Activated T-cell treated with anti-CD3 and anti-CD28 coated beads for 48 hours (primary cell): ENCODE results near the gene LRP1B.

Source experiments
- DNase-seq: peaks from one replicate; pipeline ENCODE4 v3.0.0-alpha.2; 2020; ENCODE audit warnings: low read depth

LRP1B gene

GRCh38 chr2:142040556-142040955, 90.3 kb downstream of the LRP1B start:
- DNase-seq = no peak

DNA sequence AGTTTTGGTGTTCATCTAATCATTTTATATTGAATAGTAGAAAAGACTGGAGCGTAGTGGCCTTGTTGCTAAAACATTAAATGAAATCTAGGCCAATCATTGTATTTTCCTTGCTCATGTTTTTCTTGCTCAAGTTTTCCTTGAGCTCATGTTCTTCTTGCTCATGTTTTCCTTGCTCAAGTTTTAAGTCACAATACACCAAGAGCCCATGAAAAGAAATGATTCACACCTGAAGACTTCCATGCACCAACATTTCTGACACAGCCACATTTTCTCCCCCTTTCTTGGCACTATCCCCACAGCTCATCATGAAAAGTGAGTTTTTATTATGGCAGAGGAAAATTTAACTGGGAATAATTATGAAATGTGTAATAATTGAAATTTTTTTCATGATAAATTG, 92.0 kb downstream of the LRP1B start:
- no peak for DNase-seq

- DNase-seq = no peak
These were observed 93.1 kb downstream of the LRP1B start for GRCh38 chr2:142037744-142038143.

DNA sequence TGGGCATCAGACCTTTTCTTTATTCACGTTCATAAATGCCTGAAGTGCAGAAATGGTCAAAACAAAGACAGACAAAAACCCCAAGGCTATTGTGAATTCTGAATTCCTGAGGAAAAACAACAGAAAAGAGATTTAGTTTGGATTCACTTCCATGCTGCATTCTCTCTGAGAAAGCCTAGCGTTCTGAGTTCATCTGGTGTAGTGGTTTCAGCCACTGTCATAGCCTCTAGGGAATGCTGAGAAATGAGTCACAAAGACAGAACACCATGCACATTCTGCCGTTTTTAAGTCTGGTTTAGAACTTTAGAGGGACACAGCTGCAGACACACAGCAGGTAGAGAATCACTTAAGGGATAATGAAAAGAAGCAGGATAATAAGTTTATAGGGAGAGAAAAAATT, 93.8 kb downstream of the LRP1B start:
- DNase-seq = no peak

DNA sequence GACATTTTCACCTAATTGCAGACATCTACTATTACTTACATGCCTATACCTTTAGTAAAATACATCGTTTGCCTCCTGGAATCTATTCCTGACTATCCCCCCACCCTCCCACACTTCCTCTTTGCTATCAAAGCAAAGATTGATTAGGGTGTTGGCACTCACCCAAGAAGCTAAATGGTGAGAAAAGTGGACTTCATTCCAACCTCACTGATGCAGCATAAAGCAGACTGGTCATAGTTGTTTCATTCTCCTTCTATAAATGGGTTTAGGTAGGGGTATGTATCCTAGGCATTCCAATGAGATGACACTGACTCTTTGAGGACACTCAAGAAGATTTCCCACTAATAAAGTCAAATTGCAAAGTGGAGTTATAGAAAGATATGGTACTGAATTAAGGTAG, 97.4 kb downstream of the LRP1B start:
- no peak for DNase-seq

- no peak for DNase-seq
These were observed 99.2 kb downstream of the LRP1B start for GRCh38 chr2:142031656-142032055.

GRCh38 chr2:142030735-142031134, 100.1 kb downstream of the LRP1B start:
- DNase-seq = no peak

DNA sequence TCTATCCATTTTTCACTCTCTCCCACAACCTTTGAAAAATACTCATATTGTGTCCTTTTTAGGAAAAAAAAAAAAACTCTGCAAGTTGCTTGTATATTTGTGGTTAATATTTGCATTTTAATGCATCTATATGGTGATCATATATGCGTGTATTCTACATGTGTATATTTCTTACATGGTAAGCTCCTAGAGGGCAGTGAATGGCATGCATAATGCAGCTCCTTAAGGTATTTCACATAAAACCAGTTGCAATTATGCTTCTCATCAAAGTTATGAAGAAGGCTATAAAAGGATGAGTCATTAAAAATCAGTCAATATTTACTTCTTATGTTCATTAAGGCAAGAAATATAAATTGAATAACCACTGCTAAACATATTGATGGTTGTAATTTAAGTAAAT, 100.8 kb downstream of the LRP1B start:
- no peak for DNase-seq

GRCh38 chr2:142025394-142025793, 105.4 kb downstream of the LRP1B start:
- no peak for DNase-seq

GRCh38 chr2:142020368-142020767, 110.4 kb downstream of the LRP1B start:
- DNase-seq = no peak

DNA sequence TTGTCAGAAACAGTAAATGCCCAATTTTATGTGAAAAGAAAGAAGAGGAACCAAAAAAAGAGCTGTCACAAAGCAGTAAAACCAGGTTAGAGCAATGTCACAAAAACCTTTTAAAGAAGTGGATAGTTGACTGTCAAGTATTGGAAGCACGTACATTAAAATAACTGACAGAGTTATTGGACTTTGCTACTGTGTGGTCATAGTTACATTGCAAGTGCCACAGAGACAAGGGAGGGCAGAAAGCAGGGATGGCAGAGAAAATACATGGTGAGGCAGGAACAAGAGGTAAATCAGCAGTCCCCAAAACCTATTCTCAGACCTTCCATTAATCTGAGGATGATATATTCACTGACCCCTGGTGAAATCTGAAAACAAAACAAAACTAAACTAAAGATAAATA, 116.3 kb downstream of the LRP1B start:
- no peak for DNase-seq

DNA sequence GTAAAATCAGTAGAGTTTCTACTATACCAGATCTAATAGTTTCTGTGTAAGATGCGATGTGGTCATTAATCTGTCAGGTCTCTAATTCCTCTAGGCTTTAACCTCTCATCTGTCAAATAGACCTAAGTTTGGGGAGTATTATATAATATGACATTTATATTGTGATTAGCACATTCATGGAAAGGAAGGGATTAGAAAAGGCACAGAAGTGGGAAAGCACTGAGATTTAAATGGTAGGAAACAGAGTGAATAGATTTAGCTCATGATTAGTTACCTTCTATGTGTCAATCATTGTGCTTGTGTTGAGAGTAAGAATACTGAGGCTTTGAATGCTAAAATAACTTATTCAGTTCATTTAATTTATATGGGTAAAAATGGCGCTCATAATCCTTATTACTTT, 118.0 kb downstream of the LRP1B start:
- no peak for DNase-seq

DNA sequence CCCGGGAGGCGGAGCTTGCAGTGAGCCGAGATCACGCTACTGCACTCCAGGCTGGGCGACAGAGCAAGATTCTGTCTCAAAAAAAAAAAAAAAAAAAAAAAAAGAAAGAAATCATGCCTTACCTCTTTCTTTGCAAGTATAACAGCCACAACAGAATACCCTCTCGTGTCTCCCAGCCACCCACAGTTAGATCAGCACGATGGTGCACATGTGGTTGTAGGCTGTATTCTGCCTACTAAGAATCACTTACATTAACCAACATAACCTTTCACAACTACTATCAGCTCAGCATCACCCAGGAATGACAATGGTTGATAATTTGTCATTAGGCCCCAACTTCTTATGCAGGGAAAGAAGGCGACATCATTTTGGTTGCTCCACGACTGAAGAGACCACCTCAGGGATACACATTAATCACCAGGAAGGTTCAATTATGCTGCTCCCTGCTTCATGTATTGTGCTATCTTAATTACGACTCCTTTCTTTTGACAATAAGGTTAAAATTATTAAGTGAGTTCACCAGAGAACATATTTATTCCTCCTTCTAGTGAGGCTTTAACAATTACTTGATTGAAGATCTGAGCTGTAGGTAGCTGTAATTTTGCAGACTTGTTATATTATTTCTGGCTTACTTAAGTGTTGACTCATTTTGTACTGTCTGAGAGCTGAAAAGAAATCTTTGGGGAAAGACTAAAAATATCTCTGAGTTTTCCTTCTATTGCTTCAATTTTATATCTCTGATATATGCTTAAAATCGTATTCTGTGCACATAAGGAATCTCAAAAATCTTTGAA, 120.1 kb downstream of the LRP1B start:
- DNase-seq = no peak

DNA sequence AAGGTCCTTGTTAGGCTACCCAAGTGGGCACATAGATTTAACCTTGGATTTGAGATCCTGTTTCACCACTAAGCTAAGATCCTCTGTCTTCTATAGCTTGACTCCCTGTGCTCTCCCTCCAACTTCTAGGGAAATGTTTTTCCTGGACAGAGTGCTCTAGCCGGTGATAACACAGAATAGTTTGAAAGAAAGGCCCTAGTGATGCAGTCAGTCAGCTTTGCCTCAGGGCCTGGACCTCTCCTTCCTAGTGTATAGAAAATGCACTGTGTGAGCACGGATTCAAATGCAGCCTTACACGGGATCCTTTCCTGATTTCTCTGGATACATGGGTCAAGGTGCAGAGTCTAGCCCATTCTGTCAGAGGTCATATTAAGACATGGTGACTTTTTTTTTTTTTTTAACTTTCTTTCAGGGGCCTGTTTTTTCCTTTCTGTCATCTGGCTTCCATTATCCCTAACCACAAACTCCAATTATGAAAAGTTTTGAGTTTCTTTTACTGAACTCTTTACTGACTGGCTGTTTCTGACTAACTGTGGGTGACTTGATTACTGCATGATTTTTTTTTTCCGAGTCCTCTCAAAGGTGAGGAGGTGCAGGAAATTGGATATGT, 122.6 kb downstream of the LRP1B start:
- no peak for DNase-seq

DNA sequence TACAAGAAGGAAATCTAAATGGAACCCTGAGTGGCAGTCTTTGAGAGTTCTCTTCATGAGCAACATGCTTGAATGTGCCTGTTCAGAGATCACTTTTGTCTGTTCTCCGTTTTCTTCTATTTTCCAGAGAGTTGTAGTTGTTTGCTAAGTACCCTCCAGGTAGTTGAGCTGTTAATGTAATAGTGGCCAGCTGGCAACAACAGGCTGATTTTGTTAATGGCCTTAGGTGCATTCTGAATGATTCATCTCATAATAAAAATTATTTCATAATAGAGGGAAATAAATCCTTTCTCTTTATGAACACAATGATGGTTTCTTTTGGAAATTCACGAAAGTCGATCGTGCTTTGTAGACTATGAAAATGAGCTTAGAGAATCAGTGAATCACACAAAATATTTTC, 136.8 kb downstream of the LRP1B start:
- DNase-seq = no peak

GRCh38 chr2:141992695-141993094, 138.1 kb downstream of the LRP1B start:
- no peak for DNase-seq

DNA sequence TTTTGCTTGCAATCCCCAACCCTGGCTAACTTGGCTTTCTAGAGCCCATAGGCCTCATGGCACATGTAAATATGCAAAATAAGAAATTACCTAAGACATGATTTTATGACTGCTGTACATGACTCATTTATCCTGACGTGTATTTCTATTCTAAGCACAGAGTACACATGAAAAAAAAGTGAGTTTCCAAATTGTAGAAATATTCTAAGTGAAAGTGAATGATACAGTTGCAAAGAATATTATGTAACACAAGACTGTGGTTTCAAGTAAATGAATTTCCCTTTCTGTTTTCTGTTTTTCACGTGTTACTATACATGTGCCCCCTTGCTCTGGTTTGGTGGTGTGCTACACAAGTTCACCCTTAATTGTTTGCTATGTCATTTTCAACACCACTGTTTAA, 162.4 kb downstream of the LRP1B start:
- DNase-seq = no peak

- no peak for DNase-seq
These were observed 162.8 kb downstream of the LRP1B start for GRCh38 chr2:141967980-141968379.

DNA sequence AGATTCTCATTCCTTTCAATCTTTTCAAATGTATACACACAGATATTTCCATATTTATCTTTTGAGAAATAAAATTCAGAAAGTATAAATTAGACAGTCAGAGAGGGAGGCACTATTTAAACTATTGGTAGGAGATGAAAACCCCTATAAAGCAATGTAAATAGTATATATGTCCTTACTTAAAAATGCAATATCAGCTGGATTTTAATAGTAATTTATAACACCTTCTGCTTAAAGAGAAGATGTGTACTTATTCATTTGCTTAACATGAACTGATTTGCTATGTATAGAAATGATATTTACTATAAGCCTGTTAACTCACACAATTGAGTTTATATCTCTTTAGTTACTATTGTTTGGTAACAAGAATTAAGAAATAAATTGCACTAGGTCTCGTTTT, 163.3 kb downstream of the LRP1B start:
- no peak for DNase-seq

DNA sequence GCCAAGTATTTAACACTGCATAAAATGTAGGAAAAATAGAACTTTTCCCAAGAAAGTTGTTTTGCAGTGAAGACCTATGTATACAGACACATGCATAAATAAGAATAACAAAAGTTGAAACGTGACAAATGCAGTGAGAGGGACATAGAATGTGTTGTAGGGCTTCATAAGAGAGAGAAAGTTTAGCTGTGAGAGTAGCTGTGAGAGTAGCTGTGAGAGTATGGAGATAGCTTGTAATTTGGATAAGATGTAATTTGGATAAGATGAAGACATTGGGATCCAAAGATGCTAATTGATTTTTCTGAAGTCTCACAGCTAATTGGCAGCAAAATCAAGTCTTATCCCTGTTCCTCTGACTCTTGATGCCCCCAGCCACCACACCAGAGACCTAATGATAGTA, 170.9 kb downstream of the LRP1B start:
- no peak for DNase-seq

GRCh38 chr2:141959016-141959415, 171.8 kb downstream of the LRP1B start:
- no peak for DNase-seq

GRCh38 chr2:141957827-141958450, 172.9 kb downstream of the LRP1B start:
- no peak for DNase-seq

DNA sequence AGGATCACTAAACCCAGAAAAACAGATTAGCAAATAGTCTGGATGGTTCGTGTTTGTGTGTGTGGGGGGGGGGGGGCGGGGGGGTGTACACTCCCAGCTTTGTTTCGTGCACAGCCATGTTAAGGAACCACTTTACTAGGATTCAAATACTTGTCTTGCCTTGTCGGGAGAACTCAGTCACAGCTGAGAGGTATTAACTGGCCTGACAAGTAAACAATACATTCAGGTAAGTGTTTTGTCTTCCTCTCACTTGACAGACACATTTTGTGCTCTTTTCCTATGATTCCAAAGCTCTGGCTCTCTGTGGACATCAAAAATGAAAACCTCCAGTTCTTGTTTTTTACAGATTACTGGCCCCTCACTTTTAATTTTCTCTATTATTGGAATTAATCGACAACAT, 173.5 kb downstream of the LRP1B start:
- no peak for DNase-seq
